ENCODE results near the gene BICDL1.
A peak's percentile ranks its signal among the peaks of the same experiment; 100 is the strongest.

BICDL1 gene

GRCh38 chr12:120089105-120089504 lies 100.1 kb downstream of the BICDL1 start:
- no peak for TF ChIP-seq CTCF (IDR thresholded peaks at IDR 0.05; ENCODE audit: low read depth, low read length)
- H3K4me3 ChIP-seq (replicated peaks in 1 of 2; ENCODE audit: low read depth in 2 of 2, low read length in 2 of 2): no peak overlapping the region
- DNase-seq (ENCODE audit: low read depth in 2 of 2): peak in 1 of 2 donors; percentile 12

- TF ChIP-seq CTCF (IDR thresholded peaks at IDR 0.05; ENCODE audit: low read depth, low read length): no peak
- no peak for DNase-seq (ENCODE audit: low read depth in 2 of 2)
- H3K4me3 ChIP-seq (replicated peaks in 1 of 2; ENCODE audit: low read depth in 2 of 2, low read length in 2 of 2): no peak overlapping the region
Observed at GRCh38 chr12:120089796-120090195, 100.8 kb downstream of the BICDL1 start.

- no peak for DNase-seq (ENCODE audit: low read depth in 2 of 2)
- no peak for TF ChIP-seq CTCF (IDR thresholded peaks at IDR 0.05; ENCODE audit: low read depth, low read length)
- H3K4me3 ChIP-seq (replicated peaks in 1 of 2; ENCODE audit: low read depth in 2 of 2, low read length in 2 of 2): no peak overlapping the region
Observed at GRCh38 chr12:120090206-120090605, 101.2 kb downstream of the BICDL1 start.

GRCh38 chr12:120090626-120091295 lies 101.7 kb downstream of the BICDL1 start:
- H3K4me3 ChIP-seq (replicated peaks in 1 of 2; ENCODE audit: low read depth in 2 of 2, low read length in 2 of 2): no peak overlapping the region
- no peak for DNase-seq (ENCODE audit: low read depth in 2 of 2)
- TF ChIP-seq CTCF (IDR thresholded peaks at IDR 0.05; ENCODE audit: low read depth, low read length): no peak

GRCh38 chr12:120091371-120092090 lies 102.5 kb downstream of the BICDL1 start:
- no peak overlapping the region for H3K4me3 ChIP-seq (replicated peaks in 1 of 2; ENCODE audit: low read depth in 2 of 2, low read length in 2 of 2)
- DNase-seq (ENCODE audit: low read depth in 2 of 2): no peak
- TF ChIP-seq CTCF (IDR thresholded peaks at IDR 0.05; ENCODE audit: low read depth, low read length): no peak

- no peak overlapping the region for H3K4me3 ChIP-seq (replicated peaks in 1 of 2; ENCODE audit: low read depth in 2 of 2, low read length in 2 of 2)
- TF ChIP-seq CTCF (IDR thresholded peaks at IDR 0.05; ENCODE audit: low read depth, low read length): no peak
- DNase-seq (ENCODE audit: low read depth in 2 of 2): no peak
Observed at GRCh38 chr12:120092551-120093335, 103.7 kb downstream of the BICDL1 start.

All from cardiac fibroblast (primary cell).